Nephron progenitor cell (in vitro differentiated cells): Measurements from ENCODE around the gene ANKRD33B.

Source experiments
- DNase-seq: peaks from one replicate; pipeline ENCODE4 v3.0.0; 2021
- H3K27ac Mint-ChIP-seq: 2 replicates; pipeline ENCODE4 v1.8.0; 2021; ENCODE audit warnings: mild to moderate bottlenecking, moderate library complexity, mixed read lengths
- H3K27me3 Mint-ChIP-seq: 2 replicates; pipeline ENCODE4 v1.8.0; 2021; ENCODE audit warnings: mild to moderate bottlenecking, low read depth, mixed read lengths; ENCODE audit not compliant: poor library complexity
- H3K36me3 Mint-ChIP-seq: 2 replicates; pipeline ENCODE4 v1.8.0; 2021; ENCODE audit warnings: low read depth, mixed read lengths
- H3K4me1 Mint-ChIP-seq: 2 replicates; pipeline ENCODE4 v1.8.0; 2021; ENCODE audit warnings: mixed read lengths
- H3K4me3 Mint-ChIP-seq: 2 replicates; pipeline ENCODE4 v1.8.0; 2021; ENCODE audit warnings: mild to moderate bottlenecking, moderate library complexity, mixed read lengths
- H3K9me3 Mint-ChIP-seq: 2 replicates; pipeline ENCODE4 v1.8.0; 2021; ENCODE audit warnings: mild to moderate bottlenecking, moderate library complexity, mixed read lengths
- TF ChIP-seq, protein P1 (sequence below): fragments of 200-600 bp; sonication (generic); IDR thresholded peaks from 2 replicates; pipeline ENCODE4 v1.5.0; 2021; ENCODE audit warnings: antibody characterized with exemption

Gene ANKRD33B

GRCh38 chr5:10538789-10539686 is 24.8 kb upstream of the ANKRD33B start:
- no peak for DNase-seq
- H3K36me3 Mint-ChIP-seq, result no peaks in the 10 kb centered on the region
- peaks cover 17% of the 10 kb centered on the region for H3K27me3 Mint-ChIP-seq
- TF ChIP-seq, protein P1, sequence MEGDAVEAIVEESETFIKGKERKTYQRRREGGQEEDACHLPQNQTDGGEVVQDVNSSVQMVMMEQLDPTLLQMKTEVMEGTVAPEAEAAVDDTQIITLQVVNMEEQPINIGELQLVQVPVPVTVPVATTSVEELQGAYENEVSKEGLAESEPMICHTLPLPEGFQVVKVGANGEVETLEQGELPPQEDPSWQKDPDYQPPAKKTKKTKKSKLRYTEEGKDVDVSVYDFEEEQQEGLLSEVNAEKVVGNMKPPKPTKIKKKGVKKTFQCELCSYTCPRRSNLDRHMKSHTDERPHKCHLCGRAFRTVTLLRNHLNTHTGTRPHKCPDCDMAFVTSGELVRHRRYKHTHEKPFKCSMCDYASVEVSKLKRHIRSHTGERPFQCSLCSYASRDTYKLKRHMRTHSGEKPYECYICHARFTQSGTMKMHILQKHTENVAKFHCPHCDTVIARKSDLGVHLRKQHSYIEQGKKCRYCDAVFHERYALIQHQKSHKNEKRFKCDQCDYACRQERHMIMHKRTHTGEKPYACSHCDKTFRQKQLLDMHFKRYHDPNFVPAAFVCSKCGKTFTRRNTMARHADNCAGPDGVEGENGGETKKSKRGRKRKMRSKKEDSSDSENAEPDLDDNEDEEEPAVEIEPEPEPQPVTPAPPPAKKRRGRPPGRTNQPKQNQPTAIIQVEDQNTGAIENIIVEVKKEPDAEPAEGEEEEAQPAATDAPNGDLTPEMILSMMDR, result no peak
- H3K27ac Mint-ChIP-seq, result peak overlapping the region; percentile 77
- no peaks in the 10 kb centered on the region for H3K9me3 Mint-ChIP-seq
- peaks cover 28% of the 10 kb centered on the region for H3K4me1 Mint-ChIP-seq
- H3K4me3 Mint-ChIP-seq, result no peak overlapping the region

GRCh38 chr5:10539687-10539998 is 24.2 kb upstream of the ANKRD33B start:
- DNase-seq, result no peak

GRCh38 chr5:10540036-10540544 is 23.8 kb upstream of the ANKRD33B start:
- Mint-ChIP-seq H3K4me1 (peaks cover 28% of the 10 kb centered on the region), H3K4me3 (no peak overlapping the region)
- TF ChIP-seq, protein P1, result no peak

More at GRCh38 chr5:10539687-10539998, 24.2 kb upstream of the ANKRD33B start:
- Mint-ChIP-seq H3K4me1 (peaks cover 28% of the 10 kb centered on the region), H3K9me3 (no peaks in the 10 kb centered on the region), H3K36me3 (no peaks in the 10 kb centered on the region), H3K4me3 (no peak overlapping the region), H3K27ac (peak overlapping the region; percentile 77), H3K27me3 (peaks cover 22% of the 10 kb centered on the region)
- TF ChIP-seq, protein P1, result no peak

DNA sequence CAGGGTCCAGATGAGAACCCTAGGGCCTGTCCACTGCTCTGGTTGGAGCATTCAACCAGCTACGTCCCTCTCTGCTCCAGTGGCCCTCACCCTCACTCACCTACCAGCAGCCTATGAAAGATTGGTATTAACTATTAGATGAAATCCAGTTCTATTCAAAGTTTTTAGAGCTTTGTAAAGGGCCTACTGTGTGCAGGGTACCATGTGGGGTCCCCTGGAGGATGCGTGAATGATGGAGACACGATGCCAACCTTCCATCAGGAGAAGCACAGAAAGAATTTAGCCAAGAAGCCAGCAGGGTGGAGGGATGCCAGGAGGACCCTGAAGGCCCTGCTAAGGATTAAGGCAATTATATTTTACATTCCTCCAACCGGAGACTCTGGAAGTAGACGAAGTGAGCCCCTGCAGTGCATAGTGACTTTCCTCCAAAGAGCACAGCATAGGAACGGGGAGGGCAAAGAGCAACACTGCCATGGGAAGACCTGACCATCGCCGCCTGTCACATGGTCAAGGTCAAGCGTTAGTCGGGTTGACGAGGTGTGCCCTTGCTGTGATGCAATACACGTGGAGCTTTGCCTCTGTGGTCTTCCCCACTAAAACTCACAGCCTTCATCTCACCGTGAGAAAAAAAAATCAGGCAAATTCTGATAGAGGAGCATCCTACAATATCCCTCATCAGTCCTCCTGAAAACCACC is 22.8 kb upstream of the ANKRD33B start:
- TF ChIP-seq, protein P1, result no peak
- peaks cover 28% of the 10 kb centered on the region for H3K4me1 Mint-ChIP-seq
- H3K27ac Mint-ChIP-seq, result no peak overlapping the region
- no peaks in the 10 kb centered on the region for H3K9me3 Mint-ChIP-seq
- H3K4me3 Mint-ChIP-seq, result no peak overlapping the region
- no peak for DNase-seq
- peaks cover 30% of the 10 kb centered on the region for H3K27me3 Mint-ChIP-seq
- H3K36me3 Mint-ChIP-seq, result no peaks in the 10 kb centered on the region

More at GRCh38 chr5:10540036-10540544, 23.8 kb upstream of the ANKRD33B start:
- Mint-ChIP-seq H3K27me3 (peaks cover 26% of the 10 kb centered on the region), H3K36me3 (no peaks in the 10 kb centered on the region), H3K9me3 (no peaks in the 10 kb centered on the region), H3K27ac (no peak overlapping the region)
- no peak for DNase-seq

GRCh38 chr5:10542055-10542550 is 21.8 kb upstream of the ANKRD33B start:
- DNase-seq, result no peak
- H3K36me3 Mint-ChIP-seq, result no peaks in the 10 kb centered on the region
- H3K27ac Mint-ChIP-seq, result no peak overlapping the region
- TF ChIP-seq, protein P1, result no peak
- no peak overlapping the region for H3K4me3 Mint-ChIP-seq
- peaks cover 35% of the 10 kb centered on the region for H3K27me3 Mint-ChIP-seq
- no peaks in the 10 kb centered on the region for H3K9me3 Mint-ChIP-seq
- peaks cover 24% of the 10 kb centered on the region for H3K4me1 Mint-ChIP-seq
